Muscle layer of colon (tissue), 2 donors: Measurements from ENCODE around the gene TRIM66.

Experiments
- H3K27ac ChIP-seq: one replicate; pipeline ENCODE4 v1.7.0; 2013; ENCODE audit warnings: low read depth, mild to moderate bottlenecking, low read length, moderate library complexity
- H3K27me3 ChIP-seq, 2 donors: one replicate each; pipeline ENCODE4 v1.7.0; 2013; ENCODE audit warnings: low read length in 2 of 2, mild to moderate bottlenecking in 2 of 2; ENCODE audit not compliant: insufficient read depth in 2 of 2, control insufficient read depth in 1 of 2
- H3K36me3 ChIP-seq: one replicate; pipeline ENCODE4 v1.7.0; 2013; ENCODE audit warnings: mild to moderate bottlenecking, low read length; ENCODE audit not compliant: insufficient read depth
- H3K4me1 ChIP-seq: one replicate; pipeline ENCODE4 v1.7.0; 2013; ENCODE audit warnings: mild to moderate bottlenecking, low read length; ENCODE audit not compliant: insufficient read depth
- H3K4me3 ChIP-seq, 2 donors: one replicate each; pipeline ENCODE4 v1.7.0; 2013; ENCODE audit warnings: low read length in 2 of 2, low read depth in 1 of 2, mild to moderate bottlenecking in 1 of 2, moderate library complexity in 1 of 2
- H3K9ac ChIP-seq: one replicate; pipeline ENCODE4 v1.7.0; 2013; ENCODE audit warnings: low read length
- H3K9me3 ChIP-seq: one replicate; pipeline ENCODE4 v1.7.0; 2013; ENCODE audit warnings: mild to moderate bottlenecking, low read length
- donor health status: abdominal sarcoma.
- donor health status: Adenocarcinoma of cecum.

Gene TRIM66, protein sequence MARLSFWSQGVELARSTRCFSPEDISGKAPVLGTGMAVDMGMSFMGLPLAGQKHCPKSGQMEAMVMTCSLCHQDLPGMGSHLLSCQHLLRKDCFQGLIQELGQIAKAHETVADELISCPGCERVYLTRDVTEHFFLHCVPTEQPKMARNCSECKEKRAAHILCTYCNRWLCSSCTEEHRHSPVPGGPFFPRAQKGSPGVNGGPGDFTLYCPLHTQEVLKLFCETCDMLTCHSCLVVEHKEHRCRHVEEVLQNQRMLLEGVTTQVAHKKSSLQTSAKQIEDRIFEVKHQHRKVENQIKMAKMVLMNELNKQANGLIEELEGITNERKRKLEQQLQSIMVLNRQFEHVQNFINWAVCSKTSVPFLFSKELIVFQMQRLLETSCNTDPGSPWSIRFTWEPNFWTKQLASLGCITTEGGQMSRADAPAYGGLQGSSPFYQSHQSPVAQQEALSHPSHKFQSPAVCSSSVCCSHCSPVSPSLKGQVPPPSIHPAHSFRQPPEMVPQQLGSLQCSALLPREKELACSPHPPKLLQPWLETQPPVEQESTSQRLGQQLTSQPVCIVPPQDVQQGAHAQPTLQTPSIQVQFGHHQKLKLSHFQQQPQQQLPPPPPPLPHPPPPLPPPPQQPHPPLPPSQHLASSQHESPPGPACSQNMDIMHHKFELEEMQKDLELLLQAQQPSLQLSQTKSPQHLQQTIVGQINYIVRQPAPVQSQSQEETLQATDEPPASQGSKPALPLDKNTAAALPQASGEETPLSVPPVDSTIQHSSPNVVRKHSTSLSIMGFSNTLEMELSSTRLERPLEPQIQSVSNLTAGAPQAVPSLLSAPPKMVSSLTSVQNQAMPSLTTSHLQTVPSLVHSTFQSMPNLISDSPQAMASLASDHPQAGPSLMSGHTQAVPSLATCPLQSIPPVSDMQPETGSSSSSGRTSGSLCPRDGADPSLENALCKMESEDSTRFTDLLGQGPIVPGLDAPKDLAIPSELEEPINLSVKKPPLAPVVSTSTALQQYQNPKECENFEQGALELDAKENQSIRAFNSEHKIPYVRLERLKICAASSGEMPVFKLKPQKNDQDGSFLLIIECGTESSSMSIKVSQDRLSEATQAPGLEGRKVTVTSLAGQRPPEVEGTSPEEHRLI (N-terminal part only)

DNA sequence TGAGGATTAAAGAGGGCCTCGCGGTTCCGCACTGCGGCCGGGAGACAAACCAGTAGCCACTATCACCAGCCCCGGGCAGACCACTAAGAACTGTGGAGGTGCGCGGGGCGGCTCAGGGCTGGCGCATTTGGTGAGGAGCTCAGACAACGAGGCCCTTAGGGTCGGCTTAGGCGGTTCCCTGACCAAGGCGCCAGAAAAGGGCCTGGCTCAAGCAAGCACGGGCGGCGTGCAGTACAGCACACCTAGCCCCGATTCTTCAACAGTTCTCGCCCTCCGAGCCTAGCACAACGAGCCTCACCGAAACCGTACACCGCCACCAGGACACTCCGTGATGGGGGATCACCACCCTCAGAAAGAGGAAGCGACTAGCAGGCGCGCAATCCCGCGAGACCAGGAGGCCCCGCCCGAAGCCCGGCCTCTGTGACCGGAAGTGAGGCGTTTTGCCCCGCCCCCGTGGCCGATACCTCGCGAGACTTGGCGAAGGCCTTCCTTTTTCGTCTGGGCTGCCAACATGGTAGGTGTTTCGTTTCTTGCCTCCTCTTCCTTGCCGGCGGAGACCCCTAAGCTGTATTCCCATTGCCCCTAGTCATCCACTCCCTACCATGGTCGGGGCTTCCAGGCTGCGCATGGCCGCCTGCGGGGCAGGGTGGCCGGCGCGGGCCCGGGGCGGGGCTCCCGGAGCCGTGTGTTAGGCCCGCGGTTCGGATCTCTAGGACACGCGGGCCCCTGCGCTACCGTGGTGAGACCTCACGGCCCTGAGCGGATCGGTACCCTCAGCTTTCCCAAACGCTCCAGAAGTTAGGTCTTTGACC lies at the start of gene TRIM66, which contains the start of gene RPL27A:
Gene TRIM66, minus strand, starts transcription at position 363 of the 812 bp plus-strand sequence. CDS start 10,391 bp downstream, outside the sequence.
Gene RPL27A, plus strand, starts transcription at position 490 of the 812 bp plus-strand sequence. Its CDS starts 22 bp downstream, at position 512.
- Histone ChIP-seq H3K27ac (peak within 1 kb of the TSS; percentile 96), H3K27me3 (no peaks in the 10 kb centered on the region), H3K9me3 (no peaks in the 10 kb centered on the region), H3K4me1 (peaks cover 23% of the 10 kb centered on the region), H3K4me3 (peak within 1 kb of the TSS; percentile 93), H3K9ac (peak within 1 kb of the TSS; percentile 100), H3K36me3 (peaks cover 45% of the 10 kb centered on the region)

DNA sequence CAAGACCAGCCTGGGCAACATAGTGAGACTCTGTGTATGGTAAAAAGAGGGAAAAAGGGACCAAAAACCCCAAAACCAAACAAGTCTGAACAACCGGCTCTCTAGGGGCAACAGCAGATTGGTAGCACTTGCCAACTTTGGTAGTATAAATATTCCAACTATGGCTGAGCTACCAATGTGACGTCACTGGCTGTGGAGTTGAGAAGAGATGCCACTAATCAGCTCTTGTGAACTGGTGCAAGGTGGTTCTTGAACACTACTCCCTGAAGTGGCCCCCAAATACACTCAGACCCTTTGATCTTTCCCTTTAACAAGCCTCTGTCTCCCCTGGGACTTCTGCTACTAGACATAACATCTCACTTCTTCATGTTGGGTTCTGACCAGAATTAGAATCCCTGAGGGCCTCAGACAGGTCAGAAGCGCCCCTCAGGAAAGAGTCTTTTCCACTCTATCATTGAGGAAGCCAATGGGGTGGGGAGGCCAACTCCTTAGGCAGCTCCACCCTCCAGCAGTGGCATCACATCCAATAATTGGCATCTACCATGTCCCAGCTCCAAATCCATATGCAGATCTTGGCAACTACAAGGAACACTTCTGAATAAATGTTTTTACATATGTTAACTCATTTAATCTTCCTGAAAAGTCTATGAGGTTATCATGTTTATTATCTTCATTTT lies 49.3 kb upstream of the TRIM66 start:
- Histone ChIP-seq H3K27me3 (no peaks in the 10 kb centered on the region), H3K9me3 (no peaks in the 10 kb centered on the region), H3K9ac (no peak overlapping the region), H3K27ac (peak overlapping the region; percentile 68), H3K36me3 (peaks cover 23% of the 10 kb centered on the region), H3K4me3 (no peak overlapping the region), H3K4me1 (peaks cover 64% of the 10 kb centered on the region)

GRCh38 chr11:8730697-8731020 lies 48.2 kb upstream of the TRIM66 start:
- Histone ChIP-seq H3K4me3 (no peak overlapping the region), H3K9me3 (no peaks in the 10 kb centered on the region), H3K36me3 (peaks cover 29% of the 10 kb centered on the region), H3K9ac (no peak overlapping the region), H3K27me3 (no peaks in the 10 kb centered on the region), H3K27ac (peak overlapping the region; percentile 81), H3K4me1 (peaks cover 71% of the 10 kb centered on the region)

- Histone ChIP-seq H3K27me3 (no peaks in the 10 kb centered on the region), H3K4me3 (no peak overlapping the region), H3K9ac (no peak overlapping the region), H3K36me3 (peaks cover 31% of the 10 kb centered on the region), H3K9me3 (no peaks in the 10 kb centered on the region), H3K27ac (peak overlapping the region; percentile 81), H3K4me1 (peaks cover 71% of the 10 kb centered on the region)
These were observed 47.6 kb upstream of the TRIM66 start for GRCh38 chr11:8729837-8730696.

- H3K27ac ChIP-seq = peak overlapping the region; percentile 81
- no peak overlapping the region for H3K4me3 ChIP-seq
- peaks cover 69% of the 10 kb centered on the region for H3K4me1 ChIP-seq
- peaks cover 37% of the 10 kb centered on the region for H3K36me3 ChIP-seq
- no peaks in the 10 kb centered on the region for H3K27me3 ChIP-seq
- no peaks in the 10 kb centered on the region for H3K9me3 ChIP-seq
- no peak overlapping the region for H3K9ac ChIP-seq
These were observed 46.6 kb upstream of the TRIM66 start for GRCh38 chr11:8729067-8729466.

DNA sequence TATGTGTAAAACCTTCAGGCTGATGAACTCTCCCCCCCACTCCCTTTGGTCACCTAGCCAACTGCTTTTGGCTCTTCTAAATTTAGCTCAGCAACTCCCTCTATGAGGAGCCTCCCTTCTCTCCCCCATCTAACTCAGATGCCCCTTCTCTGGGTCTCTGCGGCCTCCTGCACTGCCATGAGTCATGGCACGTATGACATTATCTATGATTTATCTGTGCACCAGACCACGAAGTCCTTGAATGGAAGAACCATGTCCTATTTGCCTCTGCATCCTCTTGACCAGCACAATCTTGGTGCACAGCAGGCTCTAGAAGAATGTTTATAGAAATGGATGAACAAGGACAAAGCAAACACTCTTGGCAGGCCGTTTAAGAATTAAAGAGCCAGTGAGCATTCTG lies 46.1 kb upstream of the TRIM66 start:
- Histone ChIP-seq H3K4me3 (no peak overlapping the region), H3K9me3 (no peaks in the 10 kb centered on the region), H3K27me3 (no peaks in the 10 kb centered on the region), H3K9ac (no peak overlapping the region), H3K27ac (peak overlapping the region; percentile 81), H3K4me1 (peaks cover 67% of the 10 kb centered on the region), H3K36me3 (peaks cover 38% of the 10 kb centered on the region)

- Histone ChIP-seq H3K27me3 (no peaks in the 10 kb centered on the region), H3K27ac (peak overlapping the region; percentile 8), H3K9ac (no peak overlapping the region), H3K4me3 (no peak overlapping the region), H3K9me3 (no peaks in the 10 kb centered on the region), H3K36me3 (peaks cover 45% of the 10 kb centered on the region), H3K4me1 (peaks cover 67% of the 10 kb centered on the region)
These were observed 43.9 kb upstream of the TRIM66 start for GRCh38 chr11:8726395-8726794.

DNA sequence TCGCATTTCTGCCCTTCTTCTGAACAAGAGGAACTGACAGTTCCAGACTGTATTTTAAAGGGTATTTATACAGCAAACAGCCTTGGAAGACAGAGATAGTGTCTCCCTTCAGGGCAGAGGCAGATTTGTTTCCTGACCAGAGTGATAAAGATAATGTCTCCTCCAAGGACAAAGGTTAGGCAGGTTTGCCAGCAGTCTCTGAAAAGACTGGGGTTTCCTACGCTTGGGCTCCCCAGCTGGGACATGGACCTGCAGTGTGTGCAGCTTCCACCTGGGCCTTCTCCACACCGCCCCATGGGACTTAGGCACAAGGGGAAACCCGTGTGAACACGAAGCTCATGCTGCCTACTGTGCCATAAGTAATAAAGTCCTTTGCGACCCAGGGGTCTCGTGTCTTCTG lies 42.2 kb upstream of the TRIM66 start:
- H3K27ac ChIP-seq = no peak overlapping the region
- no peaks in the 10 kb centered on the region for H3K27me3 ChIP-seq
- H3K4me3 ChIP-seq = no peak overlapping the region
- no peaks in the 10 kb centered on the region for H3K9me3 ChIP-seq
- no peak overlapping the region for H3K9ac ChIP-seq
- peaks cover 31% of the 10 kb centered on the region for H3K36me3 ChIP-seq
- H3K4me1 ChIP-seq = peaks cover 76% of the 10 kb centered on the region

DNA sequence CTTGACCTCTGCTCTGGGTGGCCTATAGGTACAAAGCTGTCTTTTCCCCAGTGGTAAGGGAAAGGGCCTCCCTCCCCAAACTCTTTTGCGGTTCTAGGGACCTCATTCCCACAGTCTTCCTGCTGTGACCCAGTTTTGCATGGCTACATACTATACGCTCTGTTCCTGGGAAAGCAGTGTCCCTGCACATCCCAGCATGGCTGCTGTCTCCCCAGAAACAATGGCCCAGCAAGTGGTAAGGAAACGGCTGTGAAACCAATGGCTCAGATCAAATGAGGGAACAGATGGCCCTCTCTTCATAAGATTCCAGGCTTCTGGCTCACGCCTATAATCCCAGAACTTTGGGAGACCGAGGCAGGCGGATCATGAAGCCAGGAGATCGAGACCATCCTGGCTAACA lies 41.2 kb upstream of the TRIM66 start:
- Histone ChIP-seq H3K27ac (no peak overlapping the region), H3K9ac (no peak overlapping the region), H3K27me3 (no peaks in the 10 kb centered on the region), H3K9me3 (no peaks in the 10 kb centered on the region), H3K4me1 (peaks cover 76% of the 10 kb centered on the region), H3K36me3 (peaks cover 26% of the 10 kb centered on the region), H3K4me3 (no peak overlapping the region)

DNA sequence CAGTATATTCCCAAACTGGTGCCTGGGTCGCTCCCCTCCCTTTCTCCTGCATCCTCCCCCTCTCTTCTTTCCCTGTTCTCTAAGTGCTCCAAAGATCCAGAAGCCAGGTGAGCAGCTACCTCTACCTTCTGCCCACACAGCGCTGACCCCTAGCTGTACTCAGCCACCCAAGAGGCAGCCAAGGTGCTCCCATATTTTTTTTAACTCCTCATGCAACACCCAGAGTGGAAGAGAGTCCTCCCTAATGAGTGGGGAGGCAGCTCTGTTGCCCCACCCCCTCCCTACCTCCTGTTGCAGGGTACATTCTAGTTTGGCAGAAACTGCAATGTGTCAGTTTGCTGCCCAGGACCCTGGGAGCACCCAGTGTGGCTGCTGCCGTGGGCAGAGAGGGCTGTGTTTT lies 40.3 kb upstream of the TRIM66 start:
- H3K4me3 ChIP-seq = no peak overlapping the region

More for the DNA sequence above, 40.3 kb upstream of the TRIM66 start:
- H3K9ac ChIP-seq = peak overlapping the region; percentile 20
- peaks cover 26% of the 10 kb centered on the region for H3K36me3 ChIP-seq
- H3K4me1 ChIP-seq = peaks cover 76% of the 10 kb centered on the region
- no peaks in the 10 kb centered on the region for H3K9me3 ChIP-seq
- no peaks in the 10 kb centered on the region for H3K27me3 ChIP-seq
- peak overlapping the region; percentile 96 for H3K27ac ChIP-seq
